Panc1 (cell line): ENCODE data around the gene CEP83. TPM values are rescaled to one million over a fixed set of nuclear protein-coding genes. Genes with fewer than 3 reads are reported as not detected.

Experiments used
- ATAC-seq: fragments of 200-7000 bp; cut with Tn5 transposase; 2 replicates; pipeline ENCODE4 v1.9.1; 2020; ENCODE audit warnings: mild to moderate bottlenecking, moderate library complexity
- BruUV-seq: library from RNA; stranded (reverse); fragments of 400-500 nt; replicated peaks from 2 replicates; lab custom pipeline; 2021; lab: Mats Ljungman, UMichigan
- CTCF ChIA-PET: fragments of 300-600 bp; sonication (Branson Sonifier 250); formaldehyde crosslinking; loops from one replicate; lab custom pipeline; 2022; ENCODE audit warnings: antibody characterized with exemption; lab: Charles Lee
- POLR2A ChIA-PET: fragments of 300-600 bp; sonication (Branson Sonifier 250); formaldehyde crosslinking; loops from one replicate; lab custom pipeline; 2022; ENCODE audit warnings: antibody characterized with exemption; lab: Charles Lee
- DNase-seq: peaks from one replicate; pipeline ENCODE4 v3.0.0-alpha.2; 2010; ENCODE audit warnings: low read depth, low spot score
- H3K27ac ChIP-seq: 2 replicates; pipeline ENCODE4 v1.5.1; 2011; ENCODE audit warnings: mild to moderate bottlenecking, low read length, inconsistent platforms
- H3K27me3 ChIP-seq: fragments of 200-500 bp; sonication (Bioruptor generic); 2 replicates; pipeline ENCODE4 v1.6.0; 2014; ENCODE audit warnings: low read length, inconsistent platforms; ENCODE audit not compliant: control insufficient read depth, insufficient read depth
- H3K36me3 ChIP-seq: fragments of 200-500 bp; sonication (Bioruptor generic); 2 replicates; pipeline ENCODE4 v1.5.1; 2014; ENCODE audit warnings: inconsistent platforms, mild to moderate bottlenecking, low read length, moderate library complexity; ENCODE audit not compliant: control insufficient read depth, insufficient read depth
- H3K4me1 ChIP-seq: 2 replicates; pipeline ENCODE4 v1.5.1; 2011; ENCODE audit warnings: inconsistent platforms, mild to moderate bottlenecking, low read length, moderate library complexity; ENCODE audit not compliant: control insufficient read depth, insufficient read depth
- H3K4me3 ChIP-seq, 2 experiments: 2 replicates each; pipeline ENCODE4 v1.5.1; 2011 to 2012; ENCODE audit warnings: low read depth in 2 of 2, low read length in 2 of 2, mild to moderate bottlenecking in 2 of 2, inconsistent platforms in 1 of 2, moderate library complexity in 1 of 2
- H3K9me3 ChIP-seq: fragments of 200-500 bp; sonication (Bioruptor generic); 2 replicates; pipeline ENCODE4 v1.5.1; 2014; ENCODE audit warnings: low read depth, mild to moderate bottlenecking, inconsistent platforms, low read length, moderate library complexity; ENCODE audit not compliant: control insufficient read depth, insufficient read depth
- CTCF ChIP-seq: fragments of 450-650 bp; IDR thresholded peaks from 2 replicates; pipeline ENCODE4 v1.5.1; 2017; ENCODE audit warnings: mild to moderate bottlenecking
- POLR2AphosphoS5 ChIP-seq: IDR thresholded peaks from 2 replicates; pipeline ENCODE4 v1.6.1; 2012; ENCODE audit warnings: mild to moderate bottlenecking, low read depth, low read length, moderate library complexity
- REST ChIP-seq, 2 experiments: IDR thresholded peaks; 2 replicates each; pipeline ENCODE4 v1.6.1; 2011 to 2012; ENCODE audit warnings: low read depth in 2 of 2, control low read depth in 1 of 2, low read length in 1 of 2, mild to moderate bottlenecking in 1 of 2, moderate library complexity in 1 of 2; ENCODE audit not compliant: insufficient read depth in 1 of 2
- SIN3A ChIP-seq: IDR thresholded peaks from 2 replicates; pipeline ENCODE4 v1.6.1; 2012; ENCODE audit warnings: low read depth, mild to moderate bottlenecking, low read length, moderate library complexity, borderline replicate concordance; ENCODE audit not compliant: insufficient read depth
- TCF7L2 ChIP-seq: IDR thresholded peaks from 2 replicates; pipeline ENCODE4 v1.6.1; 2011; ENCODE audit warnings: mild to moderate bottlenecking, low read depth, low read length, inconsistent platforms
- in situ Hi-C: cut with HindIII; loops from 2 replicates; pipeline ENCODE4 v1.10.0; 2016; ENCODE audit warnings: low sequenced_read_pairs, low pct_unique_long_range_greater_than_20kb
- intact Hi-C: fragments of 100-400 bp; cut with micrococcal nuclease; formaldehyde crosslinking; loops from one replicate; pipeline ENCODE4 v1.10.0; 2022; ENCODE audit not compliant: unreplicated experiment
- total RNA-seq: library from RNA; stranded (reverse); gene quantifications from one replicate; pipeline ENCODE4 v1.2.1, GENCODE V29; 2021; ENCODE audit not compliant: unreplicated experiment

The CEP83 gene
- total RNA-seq, 1 experiment from 2014 or later: 28.0 TPM

- intact Hi-C loops: no loop called here
- TF ChIP-seq REST (IDR thresholded peaks at IDR 0.05; ENCODE audit: insufficient read depth in 1 of 2, low read depth in 2 of 2, low read length in 1 of 2) (no peak), SIN3A (no peak), CTCF (no peak), TCF7L2 (no peak), POLR2AphosphoS5 (no peak)
- no peak overlapping the region for H3K4me3 ChIP-seq
- H3K27ac ChIP-seq: no peak overlapping the region
- in situ Hi-C loops: no loop called here
- ChIA-PET CTCF (no interaction called here), POLR2A (no interaction called here)
- no peaks in the 10 kb centered on the region for H3K27me3 ChIP-seq
- peaks cover 8% of the 10 kb centered on the region; the same call in 1 of the 2 replicates for H3K36me3 ChIP-seq
- DNase-seq (no peak), ATAC-seq (no peak)
- H3K4me1 ChIP-seq: no peaks in the 10 kb centered on the region
- no peaks in the 10 kb centered on the region for H3K9me3 ChIP-seq
- BruUV-seq: no TSS peak
These were observed 155.1 kb downstream of the CEP83 start for GRCh38 chr12:94304566-94305061.

GRCh38 chr12:94304012-94304411, 155.7 kb downstream of the CEP83 start:
- in situ Hi-C loops: no loop called here
- Histone ChIP-seq H3K9me3 (no peaks in the 10 kb centered on the region), H3K27me3 (no peaks in the 10 kb centered on the region), H3K27ac (no peak overlapping the region), H3K36me3 (peaks cover 7% of the 10 kb centered on the region; the same call in 1 of the 2 replicates), H3K4me1 (no peaks in the 10 kb centered on the region), H3K4me3 (no peak overlapping the region)
- BruUV-seq: no TSS peak
- no peak for TF ChIP-seq REST (IDR thresholded peaks at IDR 0.05; ENCODE audit: insufficient read depth in 1 of 2, low read depth in 2 of 2, low read length in 1 of 2)
- no peak for TF ChIP-seq TCF7L2
- TF ChIP-seq SIN3A: no peak
- CTCF ChIA-PET: interaction anchor here (0.7 kb wide), 1 partner anchor 282 kb away, joined by 12 read pairs; no protein-coding TSS in a partner anchor
- intact Hi-C loops: no loop called here
- DNase-seq: no peak
- POLR2A ChIA-PET: no interaction called here
- ATAC-seq: no peak
